Stimulated activated CD8-positive, alpha-beta memory T cell treated with anti-CD3 and anti-CD28 coated beads, Interleukin-15, amount 100 ng/mL, for 48 hours (primary cell): ENCODE measurements around the gene LGI4.
A peak's percentile ranks its signal among the peaks of the same experiment; 100 is the strongest.
"Not testable (repeated sequence)": the region's sequence is repeated elsewhere in the genome, so short reads cannot be mapped to it uniquely, and the experiment has no call there.

Source experiments
- DNase-seq, 2 donors: peaks; one replicate each; pipeline ENCODE4 v3.0.0-alpha.2; 2020; ENCODE audit warnings: low read depth in 2 of 2

LGI4 gene

GRCh38 chr19:35160629-35161433 is 26.0 kb upstream of the LGI4 start:
- no peak for DNase-seq

GRCh38 chr19:35159606-35160005 is 24.7 kb upstream of the LGI4 start:
- DNase-seq, result no peak

GRCh38 chr19:35157431-35157830 is 22.6 kb upstream of the LGI4 start:
- DNase-seq, result no peak

- DNase-seq, result no peak
Measured at GRCh38 chr19:35156673-35157014, 21.8 kb upstream of the LGI4 start.

GRCh38 chr19:35155981-35156672 is 21.3 kb upstream of the LGI4 start:
- DNase-seq, result no peak

- peak in 1 of 2 donors; percentile 29 for DNase-seq
Measured at GRCh38 chr19:35155441-35155840, 20.6 kb upstream of the LGI4 start.

GRCh38 chr19:35154525-35155406 is 19.9 kb upstream of the LGI4 start, which contains the start of gene FXYD5:
TSS of gene FXYD5 (plus strand) at chr19:35154735. CDS start at chr19:35155551, 816 bp downstream.
- peak; percentile 73 to 80 for DNase-seq

GRCh38 chr19:35153701-35154524 is 19.1 kb upstream of the LGI4 start:
- DNase-seq, result peak; percentile 67 to 71

GRCh38 chr19:35153129-35153522 is 18.3 kb upstream of the LGI4 start:
- not testable (repeated sequence) for DNase-seq

- no peak for DNase-seq
Measured at GRCh38 chr19:35151273-35152065, 16.6 kb upstream of the LGI4 start.

GRCh38 chr19:35150445-35150844 is 15.6 kb upstream of the LGI4 start:
- DNase-seq, result no peak

GRCh38 chr19:35149463-35149862 is 14.6 kb upstream of the LGI4 start:
- DNase-seq, result no peak

GRCh38 chr19:35146746-35147459 is 12.0 kb upstream of the LGI4 start:
- no peak for DNase-seq

- DNase-seq, result no peak
Measured at GRCh38 chr19:35144600-35145436, 10.0 kb upstream of the LGI4 start.

GRCh38 chr19:35144259-35144599 is 9.4 kb upstream of the LGI4 start:
- no peak for DNase-seq

GRCh38 chr19:35143818-35144217 is 9.0 kb upstream of the LGI4 start:
- DNase-seq, result no peak

GRCh38 chr19:35143231-35143715 is 8.4 kb upstream of the LGI4 start, which contains the start of gene FXYD7:
TSS of gene FXYD7 (plus strand) at chr19:35143255. CDS start at chr19:35143334, 79 bp downstream.
- no peak for DNase-seq

- peak; percentile 46 to 51 for DNase-seq
Measured at GRCh38 chr19:35142606-35143230, 7.9 kb upstream of the LGI4 start.
